ENCODE data around the gene TMUB1. TPM values are rescaled to one million over a fixed set of nuclear protein-coding genes. Genes with fewer than 3 reads are reported as not detected.

Gene TMUB1
- total RNA-seq, 1 donor from 2014 or later: 36.3 TPM

GRCh38 chr7:151080067-151080521, 3.2 kb downstream of the TMUB1 start:
- peaks cover 14% of the 10 kb centered on the region for H3K36me3 ChIP-seq
- intact Hi-C loops (cut with DNase I): no loop called here
- peak; percentile 3 for ATAC-seq
- H3K27me3 ChIP-seq: no peaks in the 10 kb centered on the region
- no peak for TF ChIP-seq CTCF (IDR thresholded peaks at IDR 0.05)
- peaks cover 45% of the 10 kb centered on the region for H3K4me1 ChIP-seq
- peak overlapping the region; percentile 88 for H3K27ac ChIP-seq
- peak overlapping the region; percentile 78 for H3K4me3 ChIP-seq
- H3K9me3 ChIP-seq: no peaks in the 10 kb centered on the region
- no peak for DNase-seq

- intact Hi-C loops (cut with DNase I): no loop called here
- Histone ChIP-seq H3K4me3 (peak overlapping the region; percentile 78), H3K4me1 (peaks cover 43% of the 10 kb centered on the region), H3K9me3 (no peaks in the 10 kb centered on the region), H3K27ac (no peak overlapping the region), H3K36me3 (peaks cover 22% of the 10 kb centered on the region), H3K27me3 (no peaks in the 10 kb centered on the region)
- no peak for TF ChIP-seq CTCF (IDR thresholded peaks at IDR 0.05)
- DNase-seq (peak; percentile 58), ATAC-seq (no peak)
Observed at GRCh38 chr7:151079199-151079910, 3.9 kb downstream of the TMUB1 start.

- Histone ChIP-seq H3K36me3 (peaks cover 31% of the 10 kb centered on the region), H3K4me1 (peaks cover 35% of the 10 kb centered on the region), H3K9me3 (no peaks in the 10 kb centered on the region), H3K4me3 (no peak overlapping the region), H3K27ac (no peak overlapping the region), H3K27me3 (no peaks in the 10 kb centered on the region)
- intact Hi-C loops (cut with DNase I): no loop called here
- no peak for TF ChIP-seq CTCF (IDR thresholded peaks at IDR 0.05)
- ATAC-seq: no peak
- DNase-seq: peak; percentile 60
Observed at GRCh38 chr7:151078233-151079040, 4.9 kb downstream of the TMUB1 start.

GRCh38 chr7:151077705-151078232, 5.5 kb downstream of the TMUB1 start:
- intact Hi-C loops (cut with DNase I): no loop called here
- H3K4me3 ChIP-seq: no peak overlapping the region
- DNase-seq (no peak), ATAC-seq (no peak)
- no peaks in the 10 kb centered on the region for H3K27me3 ChIP-seq
- H3K36me3 ChIP-seq: peaks cover 38% of the 10 kb centered on the region
- peaks cover 35% of the 10 kb centered on the region for H3K4me1 ChIP-seq
- no peak for TF ChIP-seq CTCF (IDR thresholded peaks at IDR 0.05)
- H3K9me3 ChIP-seq: no peaks in the 10 kb centered on the region
- no peak overlapping the region for H3K27ac ChIP-seq

GRCh38 chr7:151076863-151077704, 6.2 kb downstream of the TMUB1 start:
- Histone ChIP-seq H3K27me3 (no peaks in the 10 kb centered on the region), H3K9me3 (no peaks in the 10 kb centered on the region), H3K4me3 (no peak overlapping the region), H3K4me1 (peaks cover 28% of the 10 kb centered on the region), H3K27ac (no peak overlapping the region), H3K36me3 (peaks cover 45% of the 10 kb centered on the region)
- intact Hi-C loops (cut with DNase I): no loop called here
- ATAC-seq (no peak), DNase-seq (peak; percentile 65)
- no peak for TF ChIP-seq CTCF (IDR thresholded peaks at IDR 0.05)
